SK-N-SH (cell line): Measurements from ENCODE around the gene PAIP1.

Experiments
- CHD2 ChIP-seq: fragments of 150-350 bp; IDR thresholded peaks from 2 replicates; pipeline ENCODE4 v1.6.1; 2018; ENCODE audit warnings: low read length; ENCODE audit not compliant: partially characterized antibody
- CTCF ChIP-seq: fragments of 200-600 bp; sonication (generic); IDR thresholded peaks from 2 replicates; pipeline ENCODE4 v1.6.1; 2017; ENCODE audit warnings: antibody characterized with exemption, mild to moderate bottlenecking, moderate library complexity
- EP300 ChIP-seq, 2 experiments: IDR thresholded peaks; 2 replicates each; pipeline versions ENCODE4 v1.4.0 to v1.6.1; 2012; ENCODE audit warnings: borderline replicate concordance in 1 of 2, low read depth in 1 of 2, low read length in 1 of 2
- FOSL2 ChIP-seq: IDR thresholded peaks from 2 replicates; pipeline ENCODE4 v1.4.0; 2012; ENCODE audit warnings: low read depth, mild to moderate bottlenecking, moderate library complexity, borderline replicate concordance
- GABPA ChIP-seq: IDR thresholded peaks from 2 replicates; pipeline ENCODE4 v1.4.0; 2012; ENCODE audit warnings: low read depth, mild to moderate bottlenecking
- JUND ChIP-seq: IDR thresholded peaks from 2 replicates; pipeline ENCODE4 v1.4.0; 2012
- MEF2A ChIP-seq: IDR thresholded peaks from 2 replicates; pipeline ENCODE4 v1.4.0; 2012; ENCODE audit warnings: low read depth, borderline replicate concordance
- NFIC ChIP-seq: IDR thresholded peaks from 2 replicates; pipeline ENCODE4 v1.4.0; 2012; ENCODE audit warnings: borderline replicate concordance
- POLR2AphosphoS5 ChIP-seq: IDR thresholded peaks from 2 replicates; pipeline ENCODE4 v1.6.1; 2012; ENCODE audit warnings: low read depth, low read length
- RFX5 ChIP-seq: IDR thresholded peaks from 2 replicates; pipeline ENCODE4 v1.6.1; 2012; ENCODE audit warnings: mild to moderate bottlenecking, improper control_type of control experiment, low read length
- TF ChIP-seq, protein P1 (sequence below): fragments of 150-350 bp; IDR thresholded peaks from 2 replicates; pipeline ENCODE4 v1.6.1; 2017; ENCODE audit warnings: antibody characterized with exemption, low read length, low read depth, borderline replicate concordance
- TF ChIP-seq, protein P2 (sequence below): IDR thresholded peaks from 2 replicates; pipeline ENCODE4 v1.4.0; 2012; ENCODE audit warnings: low read depth
- TF ChIP-seq, protein P3 (sequence below): IDR thresholded peaks from 2 replicates; pipeline ENCODE4 v1.6.1; 2012; ENCODE audit warnings: mild to moderate bottlenecking, low read depth, low read length, moderate library complexity
- TF ChIP-seq, protein P4 (sequence below): IDR thresholded peaks from 2 replicates; pipeline ENCODE4 v1.4.0; 2012; ENCODE audit warnings: low read depth, borderline replicate concordance

- no peak for TF ChIP-seq NFIC
- no peak for TF ChIP-seq CTCF
- TF ChIP-seq RFX5: no peak
- TF ChIP-seq JUND: no peak
- no peak for TF ChIP-seq POLR2AphosphoS5
- TF ChIP-seq, protein P1, sequence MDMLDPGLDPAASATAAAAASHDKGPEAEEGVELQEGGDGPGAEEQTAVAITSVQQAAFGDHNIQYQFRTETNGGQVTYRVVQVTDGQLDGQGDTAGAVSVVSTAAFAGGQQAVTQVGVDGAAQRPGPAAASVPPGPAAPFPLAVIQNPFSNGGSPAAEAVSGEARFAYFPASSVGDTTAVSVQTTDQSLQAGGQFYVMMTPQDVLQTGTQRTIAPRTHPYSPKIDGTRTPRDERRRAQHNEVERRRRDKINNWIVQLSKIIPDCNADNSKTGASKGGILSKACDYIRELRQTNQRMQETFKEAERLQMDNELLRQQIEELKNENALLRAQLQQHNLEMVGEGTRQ: no peak
- TF ChIP-seq, protein P2, sequence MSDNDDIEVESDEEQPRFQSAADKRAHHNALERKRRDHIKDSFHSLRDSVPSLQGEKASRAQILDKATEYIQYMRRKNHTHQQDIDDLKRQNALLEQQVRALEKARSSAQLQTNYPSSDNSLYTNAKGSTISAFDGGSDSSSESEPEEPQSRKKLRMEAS: no peak
- TF ChIP-seq FOSL2: no peak
- TF ChIP-seq, protein P3, sequence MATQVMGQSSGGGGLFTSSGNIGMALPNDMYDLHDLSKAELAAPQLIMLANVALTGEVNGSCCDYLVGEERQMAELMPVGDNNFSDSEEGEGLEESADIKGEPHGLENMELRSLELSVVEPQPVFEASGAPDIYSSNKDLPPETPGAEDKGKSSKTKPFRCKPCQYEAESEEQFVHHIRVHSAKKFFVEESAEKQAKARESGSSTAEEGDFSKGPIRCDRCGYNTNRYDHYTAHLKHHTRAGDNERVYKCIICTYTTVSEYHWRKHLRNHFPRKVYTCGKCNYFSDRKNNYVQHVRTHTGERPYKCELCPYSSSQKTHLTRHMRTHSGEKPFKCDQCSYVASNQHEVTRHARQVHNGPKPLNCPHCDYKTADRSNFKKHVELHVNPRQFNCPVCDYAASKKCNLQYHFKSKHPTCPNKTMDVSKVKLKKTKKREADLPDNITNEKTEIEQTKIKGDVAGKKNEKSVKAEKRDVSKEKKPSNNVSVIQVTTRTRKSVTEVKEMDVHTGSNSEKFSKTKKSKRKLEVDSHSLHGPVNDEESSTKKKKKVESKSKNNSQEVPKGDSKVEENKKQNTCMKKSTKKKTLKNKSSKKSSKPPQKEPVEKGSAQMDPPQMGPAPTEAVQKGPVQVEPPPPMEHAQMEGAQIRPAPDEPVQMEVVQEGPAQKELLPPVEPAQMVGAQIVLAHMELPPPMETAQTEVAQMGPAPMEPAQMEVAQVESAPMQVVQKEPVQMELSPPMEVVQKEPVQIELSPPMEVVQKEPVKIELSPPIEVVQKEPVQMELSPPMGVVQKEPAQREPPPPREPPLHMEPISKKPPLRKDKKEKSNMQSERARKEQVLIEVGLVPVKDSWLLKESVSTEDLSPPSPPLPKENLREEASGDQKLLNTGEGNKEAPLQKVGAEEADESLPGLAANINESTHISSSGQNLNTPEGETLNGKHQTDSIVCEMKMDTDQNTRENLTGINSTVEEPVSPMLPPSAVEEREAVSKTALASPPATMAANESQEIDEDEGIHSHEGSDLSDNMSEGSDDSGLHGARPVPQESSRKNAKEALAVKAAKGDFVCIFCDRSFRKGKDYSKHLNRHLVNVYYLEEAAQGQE: no peak
- no peak for TF ChIP-seq EP300 (IDR thresholded peaks at IDR 0.05; ENCODE audit: borderline replicate concordance in 1 of 2, low read depth in 1 of 2, low read length in 1 of 2)
- no peak for TF ChIP-seq GABPA
- TF ChIP-seq CHD2: no peak
- TF ChIP-seq MEF2A: no peak
- TF ChIP-seq, protein P4, sequence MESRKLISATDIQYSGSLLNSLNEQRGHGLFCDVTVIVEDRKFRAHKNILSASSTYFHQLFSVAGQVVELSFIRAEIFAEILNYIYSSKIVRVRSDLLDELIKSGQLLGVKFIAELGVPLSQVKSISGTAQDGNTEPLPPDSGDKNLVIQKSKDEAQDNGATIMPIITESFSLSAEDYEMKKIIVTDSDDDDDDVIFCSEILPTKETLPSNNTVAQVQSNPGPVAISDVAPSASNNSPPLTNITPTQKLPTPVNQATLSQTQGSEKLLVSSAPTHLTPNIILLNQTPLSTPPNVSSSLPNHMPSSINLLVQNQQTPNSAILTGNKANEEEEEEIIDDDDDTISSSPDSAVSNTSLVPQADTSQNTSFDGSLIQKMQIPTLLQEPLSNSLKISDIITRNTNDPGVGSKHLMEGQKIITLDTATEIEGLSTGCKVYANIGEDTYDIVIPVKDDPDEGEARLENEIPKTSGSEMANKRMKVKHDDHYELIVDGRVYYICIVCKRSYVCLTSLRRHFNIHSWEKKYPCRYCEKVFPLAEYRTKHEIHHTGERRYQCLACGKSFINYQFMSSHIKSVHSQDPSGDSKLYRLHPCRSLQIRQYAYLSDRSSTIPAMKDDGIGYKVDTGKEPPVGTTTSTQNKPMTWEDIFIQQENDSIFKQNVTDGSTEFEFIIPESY: no peak
Observed at GRCh38 chr5:43565043-43565442, 8.2 kb upstream of the PAIP1 start.
